B cell (primary cell): ENCODE measurements around the gene WBP2. TPM values are rescaled to one million over a fixed set of nuclear protein-coding genes. Genes with fewer than 3 reads are reported as not detected.

ENCODE experiments used
- ATAC-seq: fragments of 200-7000 bp; cut with Tn5 transposase; one replicate; pipeline ENCODE4 v1.10.0; 2021; ENCODE audit warnings: low read depth, mild to moderate bottlenecking, moderate number of reproducible peaks, moderate library complexity
- CTCF ChIA-PET: fragments of 350-600 bp; sonication (Branson Sonifier 250); formaldehyde crosslinking; loops from one replicate; lab custom pipeline; 2021; ENCODE audit warnings: antibody characterized with exemption, inconsistent platforms; lab: Charles Lee
- POLR2A ChIA-PET: fragments of 350-600 bp; sonication (Branson Sonifier 250); formaldehyde crosslinking; loops from one replicate; lab custom pipeline; 2021; ENCODE audit warnings: antibody characterized with exemption; lab: Charles Lee
- DNase-seq: peaks from one replicate; pipeline ENCODE4 v3.0.0; 2013
- H2AFZ ChIP-seq: 2 replicates; pipeline ENCODE4 v1.6.1; 2012; ENCODE audit warnings: mild to moderate bottlenecking, low read depth, low read length; ENCODE audit not compliant: insufficient read depth, poor library complexity, severe bottlenecking
- H3K27ac ChIP-seq, 2 donors: 1 replicate in 1 of 2; 2 replicates in 1 of 2; pipeline ENCODE4 v1.5.1; 2012 to 2013; ENCODE audit warnings: low read length in 2 of 2, mild to moderate bottlenecking in 2 of 2, moderate library complexity in 1 of 2
- H3K27me3 ChIP-seq, 4 experiments: fragments of 200-600 bp in 1 of 4; sonication (generic) in 1 of 4; replicated peaks in 1 of 4; 1 replicate in 2 of 4; 2 replicates in 2 of 4; pipeline versions ENCODE4 v1.6.1 to v1.7.0; 2013 to 2016; ENCODE audit warnings: low read length in 3 of 4, mild to moderate bottlenecking in 2 of 4, mixed read lengths in 1 of 4, moderate library complexity in 1 of 4; ENCODE audit not compliant: insufficient read depth in 4 of 4, control insufficient read depth in 3 of 4; ENCODE audit errors: control extremely low read depth in 1 of 4
- H3K36me3 ChIP-seq, 2 experiments: replicated peaks in 1 of 2; 1 replicate in 1 of 2; 2 replicates in 1 of 2; pipeline versions ENCODE4 v1.6.1 to v1.7.1; 2013; ENCODE audit warnings: low read length in 1 of 2; ENCODE audit not compliant: insufficient read depth in 2 of 2, control insufficient read depth in 1 of 2; ENCODE audit errors: control extremely low read depth in 1 of 2, extremely low read depth in 1 of 2
- H3K4me1 ChIP-seq, 2 donors: fragments of 200-600 bp in 1 of 2; sonication (generic) in 1 of 2; 1 replicate in 1 of 2; 2 replicates in 1 of 2; pipeline versions ENCODE4 v1.5.1 to v1.6.1; 2013 to 2017; ENCODE audit warnings: low read length in 2 of 2; ENCODE audit not compliant: control insufficient read depth in 2 of 2, insufficient read depth in 2 of 2
- H3K4me2 ChIP-seq: replicated peaks from 2 replicates; pipeline ENCODE3; 2012; ENCODE audit warnings: mild to moderate bottlenecking, low read depth, low read length; ENCODE audit not compliant: poor library complexity, severe bottlenecking
- H3K4me3 ChIP-seq, 5 experiments: fragments of 200-600 bp in 1 of 5; sonication (generic) in 1 of 5; 1 replicate in 3 of 5; 2 replicates in 2 of 5; pipeline versions ENCODE4 v1.5.1 to v1.7.0; 2011 to 2016; ENCODE audit warnings: low read length in 4 of 5, mild to moderate bottlenecking in 4 of 5, low read depth in 2 of 5, control low read depth in 1 of 5, moderate library complexity in 1 of 5; ENCODE audit not compliant: insufficient read depth in 1 of 5; ENCODE audit errors: control extremely low read depth in 1 of 5, extremely low read depth in 1 of 5
- H3K79me2 ChIP-seq: fragments of 200-600 bp; sonication (generic); one replicate; pipeline ENCODE4 v1.6.0; 2016; ENCODE audit warnings: low read length; ENCODE audit not compliant: control insufficient read depth, insufficient read depth
- H3K9ac ChIP-seq: fragments of 200-600 bp; sonication (generic); 2 replicates; pipeline ENCODE4 v1.6.1; 2017; ENCODE audit warnings: mild to moderate bottlenecking, low read length, moderate library complexity
- H3K9me3 ChIP-seq, 3 donors: one replicate each; pipeline versions ENCODE4 v1.6.1 to v1.7.1; 2013; ENCODE audit warnings: low read length in 2 of 3; ENCODE audit not compliant: control insufficient read depth in 2 of 3, insufficient read depth in 1 of 3; ENCODE audit errors: control extremely low read depth in 1 of 3
- H4K20me1 ChIP-seq: 2 replicates; pipeline ENCODE4 v1.6.0; 2012; ENCODE audit warnings: mild to moderate bottlenecking, low read length; ENCODE audit not compliant: insufficient read depth, control insufficient read depth, poor library complexity, severe bottlenecking
- H3K27ac Mint-ChIP-seq: one replicate; pipeline ENCODE4 v1.8.0; 2021; ENCODE audit warnings: mixed read lengths
- H3K27me3 Mint-ChIP-seq: one replicate; pipeline ENCODE4 v1.8.0; 2021; ENCODE audit warnings: mixed read lengths
- H3K4me1 Mint-ChIP-seq: one replicate; pipeline ENCODE4 v1.8.0; 2021; ENCODE audit warnings: mixed read lengths
- H3K4me3 Mint-ChIP-seq: one replicate; pipeline ENCODE4 v1.8.0; 2021; ENCODE audit warnings: mixed read lengths
- H3K9me3 Mint-ChIP-seq: one replicate; pipeline ENCODE4 v1.8.0; 2022; ENCODE audit warnings: mixed read lengths; ENCODE audit not compliant: insufficient read depth
- CTCF ChIP-seq: fragments of 200-600 bp; IDR thresholded peaks from one replicate; pipeline ENCODE4 v1.8.0; 2022; ENCODE audit warnings: antibody characterized with exemption, mild to moderate bottlenecking
- EZH2 ChIP-seq: IDR thresholded peaks from 2 replicates; pipeline ENCODE4 v1.6.1; 2012; ENCODE audit warnings: borderline replicate concordance, low read depth, mild to moderate bottlenecking, moderate library complexity, low read length; ENCODE audit not compliant: insufficient read depth, poor library complexity, severe bottlenecking
- WGBS: methylation state at CpG from one replicate; pipeline ENCODE4 v1.1.5; 2013; ENCODE audit warnings: missing lambda C conversion rate; ENCODE audit not compliant: insufficient coverage; 5-methylcytosine and 5-hydroxymethylcytosine counted together
- intact Hi-C: fragments of 100-400 bp; cut with micrococcal nuclease; formaldehyde crosslinking; loops from one replicate; pipeline ENCODE4 v1.10.0; 2022
- polyA plus RNA-seq: library from polyadenylated mRNA; depleted of rRNA; stranded (reverse); fragments of >200 nt; gene quantifications from 2 replicates; pipeline ENCODE4 v1.2.3, GENCODE V29; 2012
- total RNA-seq, 2 donors: library from RNA; stranded (reverse); fragments of 120-200 nt in 1 of 2; gene quantifications; 1 replicate in 1 of 2; 2 replicates in 1 of 2; pipeline versions ENCODE4 v1.2.3 to v1.2.4, GENCODE V29; 2013 to 2022

The WBP2 gene
- total and polyA plus RNA-seq, 2 donors (not counting 1 experiment from before 2014, with no cell fraction given): 88.6 to 140 TPM

- Histone ChIP-seq H3K36me3 (peaks cover 0 to 54% of the 10 kb centered on the region in 2 experiments), H4K20me1 (peaks cover 12% of the 10 kb centered on the region), H3K4me2 (peak within 1 kb of the TSS; percentile 99), H3K27ac (peak within 1 kb of the TSS; percentile 92 to 93), H3K79me2 (peaks cover 40% of the 10 kb centered on the region), H3K4me1 (peaks cover 17 to 40% of the 10 kb centered on the region in 2 donors), H3K4me3 (peak within 1 kb of the TSS; percentile 71 to 86 (median 76)), H3K27me3 (no peaks in the 10 kb centered on the region), H2AFZ (peak within 1 kb of the TSS; percentile 95), H3K9me3 (no peaks in the 10 kb centered on the region), H3K9ac (peak within 1 kb of the TSS; percentile 91)
- Mint-ChIP-seq H3K4me3 (peak within 1 kb of the TSS; percentile 94), H3K9me3 (no peaks in the 10 kb centered on the region), H3K4me1 (peaks cover 26% of the 10 kb centered on the region), H3K27ac (peak within 1 kb of the TSS; percentile 97), H3K27me3 (no peaks in the 10 kb centered on the region)
- ATAC-seq (peak; percentile 46), DNase-seq (peak; percentile 71)
- CTCF ChIA-PET: interaction anchor here (0.9 to 7.2 kb wide), 11 partner anchors 11 to 96 kb away, joined by 3 to 53 read pairs (median 6); partner anchors contain the start of genes TRIM47, TRIM65 and WBP2
- POLR2A ChIA-PET: interaction anchor here (0.5 to 4.5 kb wide), 15 partner anchors 11 to 645 kb away, joined by 3 to 82 read pairs (median 6); partner anchors contain the start of genes GALK1, MRPL38, TRIM65 and UNK
- intact Hi-C loops: loop anchor here (2.0 to 10.0 kb wide), 4 partner anchors 33 to 161 kb away; partner anchors contain the start of genes CDK3, TRIM47, TRIM65 and UNK
- TF ChIP-seq EZH2: no peak
- TF ChIP-seq CTCF: no peak
- 2% methylated on average over 22 of the region's 35 CpGs for WGBS
Measured at GRCh38 chr17:75843577-75844529, 11.3 kb downstream of the WBP2 start, which contains the start of gene UNC13D. TSS of gene UNC13D (minus strand) at chr17:75844404. CDS start at chr17:75844337, 67 bp downstream.
